H1 (cell line): Measurements from ENCODE around the gene POLDIP2.

Experiments
- CBX5 ChIP-seq: fragments of 300-800, 300-1000 bp; sonication (generic); IDR thresholded peaks from 2 replicates; pipeline ENCODE4 v1.7.1; 2016; ENCODE audit warnings: antibody characterized with exemption, low read length, low read depth
- CHD2 ChIP-seq: IDR thresholded peaks from 2 replicates; pipeline ENCODE4 v1.6.1; 2012; ENCODE audit warnings: low read length, improper control_type of control experiment
- EZH2 ChIP-seq: fragments of 200-600 bp; sonication (generic); IDR thresholded peaks from 2 replicates; pipeline ENCODE4 v1.7.1; 2012; ENCODE audit warnings: low read depth, mild to moderate bottlenecking, moderate library complexity, low read length, inconsistent platforms; ENCODE audit not compliant: severe bottlenecking
- FOSL1 ChIP-seq: IDR thresholded peaks from 2 replicates; pipeline ENCODE4 v1.6.1; 2011; ENCODE audit warnings: mild to moderate bottlenecking, low read depth, low read length, moderate library complexity; ENCODE audit not compliant: insufficient read depth
- GTF2F1 ChIP-seq: IDR thresholded peaks from 2 replicates; pipeline ENCODE4 v1.6.1; 2012; ENCODE audit warnings: low read depth, low read length, improper control_type of control experiment, borderline replicate concordance
- HDAC6 ChIP-seq: IDR thresholded peaks from one replicate; pipeline ENCODE4 v1.7.1; 2012; ENCODE audit warnings: low read depth, mild to moderate bottlenecking, inconsistent platforms, low read length, moderate library complexity
- JUN ChIP-seq: IDR thresholded peaks from 2 replicates; pipeline ENCODE4 v1.6.1; 2011; ENCODE audit warnings: low read depth, mild to moderate bottlenecking, improper control_type of control experiment, low read length
- KDM5A ChIP-seq: fragments of 200-600 bp; IDR thresholded peaks from 2 replicates; pipeline ENCODE4 v1.7.1; 2012; ENCODE audit warnings: mild to moderate bottlenecking, low read length, inconsistent platforms, mixed read lengths
- POLR2A ChIP-seq, 2 experiments: IDR thresholded peaks; 1 replicate in 1 of 2; 2 replicates in 1 of 2; pipeline ENCODE4 v1.6.1; 2011; ENCODE audit warnings: low read depth in 2 of 2, low read length in 2 of 2, mild to moderate bottlenecking in 2 of 2; ENCODE audit errors: control extremely low read depth in 1 of 2
- POLR2AphosphoS5 ChIP-seq: IDR thresholded peaks from 2 replicates; pipeline ENCODE4 v1.6.1; 2011; ENCODE audit warnings: low read depth, low read length
- TAF1 ChIP-seq: IDR thresholded peaks from 2 replicates; pipeline ENCODE4 v1.6.1; 2011; ENCODE audit warnings: mild to moderate bottlenecking, low read depth, low read length
- TF ChIP-seq, protein P1 (sequence below), 3 experiments: IDR thresholded peaks; 1 replicate in 2 of 3; 2 replicates in 1 of 3; pipeline versions ENCODE4 v1.5.1 to v1.6.1; 2011; ENCODE audit warnings: low read length in 3 of 3, mild to moderate bottlenecking in 3 of 3, inconsistent platforms in 2 of 3, low read depth in 1 of 3, moderate library complexity in 1 of 3; ENCODE audit not compliant: insufficient read depth in 1 of 3; ENCODE audit errors: control extremely low read depth in 1 of 3

DNA sequence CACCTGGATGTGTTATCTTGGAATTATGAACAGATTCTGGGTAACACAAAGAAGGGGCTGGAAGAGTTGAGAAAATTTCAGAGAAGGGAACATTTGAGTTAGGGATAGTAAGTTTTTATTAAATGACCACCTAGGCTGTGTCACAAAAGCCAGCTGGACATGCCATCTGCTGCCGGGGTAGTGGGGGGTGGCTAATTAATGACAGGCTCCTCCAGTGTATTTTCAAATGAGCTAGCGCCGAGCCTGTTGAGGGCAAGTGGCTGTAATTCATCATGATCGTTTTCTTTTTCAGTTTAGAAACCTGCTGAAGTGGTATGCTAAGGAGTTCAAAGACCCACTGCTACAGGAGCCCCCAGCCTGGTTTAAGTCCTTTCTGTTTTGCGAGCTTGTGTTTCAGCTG lies 32.1 kb downstream of the POLDIP2 start:
- TF ChIP-seq EZH2 (no peak), POLR2A (IDR thresholded peaks at IDR 0.05; ENCODE audit: control extremely low read depth in 1 of 2, low read depth in 2 of 2, low read length in 2 of 2) (no peak), HDAC6 (no peak), KDM5A (no peak), FOSL1 (no peak), GTF2F1 (no peak), JUN (no peak), CBX5 (no peak), CHD2 (no peak), POLR2AphosphoS5 (no peak), TAF1 (no peak)
- TF ChIP-seq, protein P1, sequence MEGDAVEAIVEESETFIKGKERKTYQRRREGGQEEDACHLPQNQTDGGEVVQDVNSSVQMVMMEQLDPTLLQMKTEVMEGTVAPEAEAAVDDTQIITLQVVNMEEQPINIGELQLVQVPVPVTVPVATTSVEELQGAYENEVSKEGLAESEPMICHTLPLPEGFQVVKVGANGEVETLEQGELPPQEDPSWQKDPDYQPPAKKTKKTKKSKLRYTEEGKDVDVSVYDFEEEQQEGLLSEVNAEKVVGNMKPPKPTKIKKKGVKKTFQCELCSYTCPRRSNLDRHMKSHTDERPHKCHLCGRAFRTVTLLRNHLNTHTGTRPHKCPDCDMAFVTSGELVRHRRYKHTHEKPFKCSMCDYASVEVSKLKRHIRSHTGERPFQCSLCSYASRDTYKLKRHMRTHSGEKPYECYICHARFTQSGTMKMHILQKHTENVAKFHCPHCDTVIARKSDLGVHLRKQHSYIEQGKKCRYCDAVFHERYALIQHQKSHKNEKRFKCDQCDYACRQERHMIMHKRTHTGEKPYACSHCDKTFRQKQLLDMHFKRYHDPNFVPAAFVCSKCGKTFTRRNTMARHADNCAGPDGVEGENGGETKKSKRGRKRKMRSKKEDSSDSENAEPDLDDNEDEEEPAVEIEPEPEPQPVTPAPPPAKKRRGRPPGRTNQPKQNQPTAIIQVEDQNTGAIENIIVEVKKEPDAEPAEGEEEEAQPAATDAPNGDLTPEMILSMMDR (IDR thresholded peaks at IDR 0.05; ENCODE audit: control extremely low read depth in 1 of 3, insufficient read depth in 1 of 3, low read depth in 1 of 3, low read length in 3 of 3), result no peak
